G401.6 (cell line): ENCODE data around the gene NSDHL.
"Not testable (repeated sequence)": the region's sequence is repeated elsewhere in the genome, so short reads cannot be mapped to it uniquely, and the experiment has no call there.

Source experiments
- FAIRE-seq: peaks from 2 replicates; lab custom pipeline; 2012; peaks lifted over from hg19 to GRCh38; lab: Jason Lieb, UNC

NSDHL gene

DNA sequence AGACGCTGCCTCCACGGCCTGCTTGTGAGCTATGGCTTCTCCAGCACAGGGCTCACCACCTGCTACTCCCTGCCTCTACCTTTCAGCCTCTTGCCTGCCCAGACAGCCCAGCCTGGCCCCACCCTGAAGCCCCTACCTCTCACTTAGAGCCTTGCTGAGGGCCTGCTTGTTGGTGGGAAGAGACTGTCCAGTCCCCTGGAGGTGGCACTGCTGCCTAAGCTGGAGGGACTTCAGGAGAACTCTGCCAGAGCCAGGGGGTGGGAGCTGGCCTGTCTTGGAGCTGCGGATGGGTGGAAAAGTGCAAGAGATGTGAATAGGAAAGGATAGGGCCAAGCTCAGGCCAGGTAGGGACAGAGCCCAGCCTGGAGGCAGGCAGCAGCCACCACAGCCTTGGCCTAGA is 64.3 kb downstream of the NSDHL start:
- FAIRE-seq, result no peak

DNA sequence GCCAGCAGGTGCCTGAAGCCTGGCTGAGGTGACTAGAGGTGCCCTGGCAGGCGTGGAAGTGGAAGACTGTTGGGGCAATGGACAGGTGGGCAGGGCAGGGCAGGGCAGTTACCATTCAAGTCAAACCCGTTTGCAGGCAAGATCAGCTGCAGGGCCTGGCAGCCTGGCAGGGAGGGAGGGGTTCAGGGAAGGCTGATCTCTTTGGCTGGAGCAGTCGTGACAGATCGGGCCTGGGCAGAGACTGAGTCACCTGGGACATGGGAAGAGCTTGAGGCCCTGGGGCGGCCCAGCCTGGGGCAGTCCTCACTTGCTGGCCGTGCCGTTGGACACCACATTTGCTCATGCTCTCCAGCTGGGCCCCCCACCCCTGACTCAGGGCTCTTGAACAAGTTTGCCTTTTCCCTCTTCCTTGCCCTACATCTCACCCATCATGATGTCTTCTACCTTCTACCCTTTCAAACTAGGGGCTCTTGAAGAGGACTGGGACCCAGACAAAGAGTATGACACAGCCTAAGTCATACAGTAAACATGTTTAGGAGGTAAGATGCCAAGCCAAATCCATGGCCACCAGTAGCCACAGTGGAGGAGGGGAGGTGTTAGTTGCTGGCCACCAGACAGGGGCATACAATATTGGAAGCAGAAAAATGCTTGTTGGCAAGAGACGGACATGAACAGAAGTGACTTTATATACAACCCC is 65.0 kb downstream of the NSDHL start:
- FAIRE-seq, result no peak

DNA sequence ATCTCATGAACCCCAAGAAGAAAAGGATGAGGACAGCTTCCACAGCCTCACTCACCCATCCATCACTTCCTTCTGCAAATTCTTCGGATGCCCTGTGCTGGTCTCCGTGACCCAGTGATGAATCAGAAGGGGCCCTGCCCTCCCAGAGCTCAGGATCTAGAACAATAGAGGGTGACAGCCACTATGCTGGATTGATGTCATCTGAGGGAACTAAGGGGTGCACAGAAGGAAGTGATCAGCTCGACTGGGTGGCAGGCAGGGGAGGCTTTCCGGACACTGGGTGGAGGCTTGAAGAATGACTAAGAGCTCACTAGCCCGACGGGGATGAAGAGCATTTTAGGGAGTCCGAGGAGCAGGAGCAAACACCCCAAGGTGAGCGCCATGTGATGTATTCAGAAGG is 65.6 kb downstream of the NSDHL start:
- FAIRE-seq, result no peak

DNA sequence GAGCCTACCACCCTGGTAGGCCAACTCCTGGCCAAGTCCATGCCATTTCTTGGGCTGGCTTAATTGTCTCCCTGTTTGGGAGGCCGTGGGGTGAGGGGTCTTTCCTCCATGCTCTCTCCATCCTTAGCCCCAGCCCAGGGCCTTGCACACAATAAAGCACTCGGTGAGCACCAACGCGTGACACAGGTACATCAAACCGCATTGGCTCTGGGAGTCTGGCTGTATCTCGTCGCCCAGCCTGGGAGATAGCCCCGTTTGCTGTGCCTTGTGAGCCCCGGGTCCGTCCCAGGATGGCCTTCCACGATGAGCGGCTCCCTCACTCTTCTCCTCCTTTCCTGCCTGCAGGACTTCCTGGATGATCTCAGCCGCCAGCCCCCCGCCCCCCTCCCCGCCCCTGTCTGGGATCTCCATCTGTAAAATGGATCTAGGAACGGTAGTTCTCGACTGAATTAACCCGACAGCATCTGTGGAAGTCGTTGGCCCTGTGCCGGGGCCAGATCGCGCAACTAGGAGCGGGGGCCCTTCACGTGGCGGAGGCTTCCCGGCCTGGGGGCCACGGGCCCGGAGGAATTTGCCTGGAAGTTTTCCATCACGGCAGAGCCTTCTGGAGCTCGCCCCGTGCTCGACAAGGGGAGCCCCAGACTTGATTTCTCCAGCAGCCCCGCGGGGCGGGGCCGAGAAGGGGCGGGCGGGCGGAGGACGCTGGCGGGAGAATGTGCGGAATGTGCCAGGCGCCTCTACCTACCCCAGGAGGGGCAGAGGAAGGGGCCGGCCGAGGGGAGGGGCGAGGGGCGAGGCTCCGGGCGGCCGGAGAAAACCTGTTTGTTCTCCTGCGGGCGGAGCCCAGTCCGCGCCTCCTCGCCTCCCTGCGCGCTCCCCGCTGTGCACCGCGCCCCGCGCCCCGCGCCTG is 66.6 kb downstream of the NSDHL start, which contains the start of gene ZNF185:
Gene ZNF185, plus strand, starts transcription at position 846 of the 910 bp plus-strand sequence. CDS start 16,423 bp downstream, outside the sequence.
- no peak for FAIRE-seq

DNA sequence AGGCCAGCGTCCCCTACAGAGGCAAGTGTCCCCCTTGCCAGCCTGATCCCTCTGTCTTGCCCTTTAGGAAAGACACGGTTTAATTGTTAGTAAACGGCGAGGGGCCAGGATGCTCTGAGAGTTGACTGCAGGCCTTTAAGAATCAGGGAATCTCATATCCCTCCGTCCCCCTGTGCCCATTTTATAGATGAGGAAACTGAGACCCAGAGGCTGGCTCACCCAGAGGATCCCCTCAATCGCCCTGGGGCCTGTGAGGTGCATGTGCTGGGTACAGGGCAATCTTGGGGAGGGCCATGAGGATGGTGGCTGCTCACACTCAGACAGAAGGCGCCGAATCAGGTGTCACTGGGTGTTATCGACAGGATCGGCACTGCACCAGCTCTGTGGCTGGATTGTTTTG is 67.6 kb downstream of the NSDHL start:
- no peak for FAIRE-seq

DNA sequence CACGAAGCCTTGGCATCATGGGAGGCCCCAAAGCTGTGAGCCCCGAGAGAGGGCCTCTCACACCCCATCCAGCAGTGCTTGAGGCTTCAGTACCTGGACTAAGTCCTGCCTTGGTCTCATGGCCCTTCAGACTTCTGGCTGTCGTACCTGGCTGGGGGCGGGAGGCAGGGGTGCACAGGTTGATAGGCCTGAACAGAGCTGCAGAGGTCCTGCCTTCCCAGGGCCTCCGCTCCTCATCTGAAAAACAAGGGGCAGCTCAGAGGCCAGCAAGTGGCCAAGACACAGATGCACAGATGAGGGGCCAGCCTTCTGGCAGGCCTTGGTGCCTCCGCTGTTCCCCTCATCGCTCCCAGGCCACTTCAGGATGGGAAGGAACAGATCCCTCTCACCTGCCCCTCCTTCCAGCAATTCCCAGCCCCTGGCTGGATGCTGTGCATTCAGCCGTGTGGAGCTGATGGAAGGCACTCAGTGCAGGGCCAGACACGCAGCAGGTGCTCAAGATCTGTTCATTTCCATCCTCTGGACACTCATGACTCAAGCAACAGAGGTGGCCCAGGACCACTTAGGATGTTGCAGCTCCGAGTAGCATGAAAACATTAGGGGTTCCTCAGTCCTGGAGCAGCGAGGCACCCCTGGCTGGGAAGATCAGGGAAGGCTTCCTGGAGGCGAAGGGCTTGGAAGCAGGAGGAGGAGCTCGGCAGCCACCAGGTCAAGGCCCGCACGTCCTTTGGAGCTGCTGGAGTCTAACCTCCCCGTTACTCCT is 68.4 kb downstream of the NSDHL start:
- no peak for FAIRE-seq

DNA sequence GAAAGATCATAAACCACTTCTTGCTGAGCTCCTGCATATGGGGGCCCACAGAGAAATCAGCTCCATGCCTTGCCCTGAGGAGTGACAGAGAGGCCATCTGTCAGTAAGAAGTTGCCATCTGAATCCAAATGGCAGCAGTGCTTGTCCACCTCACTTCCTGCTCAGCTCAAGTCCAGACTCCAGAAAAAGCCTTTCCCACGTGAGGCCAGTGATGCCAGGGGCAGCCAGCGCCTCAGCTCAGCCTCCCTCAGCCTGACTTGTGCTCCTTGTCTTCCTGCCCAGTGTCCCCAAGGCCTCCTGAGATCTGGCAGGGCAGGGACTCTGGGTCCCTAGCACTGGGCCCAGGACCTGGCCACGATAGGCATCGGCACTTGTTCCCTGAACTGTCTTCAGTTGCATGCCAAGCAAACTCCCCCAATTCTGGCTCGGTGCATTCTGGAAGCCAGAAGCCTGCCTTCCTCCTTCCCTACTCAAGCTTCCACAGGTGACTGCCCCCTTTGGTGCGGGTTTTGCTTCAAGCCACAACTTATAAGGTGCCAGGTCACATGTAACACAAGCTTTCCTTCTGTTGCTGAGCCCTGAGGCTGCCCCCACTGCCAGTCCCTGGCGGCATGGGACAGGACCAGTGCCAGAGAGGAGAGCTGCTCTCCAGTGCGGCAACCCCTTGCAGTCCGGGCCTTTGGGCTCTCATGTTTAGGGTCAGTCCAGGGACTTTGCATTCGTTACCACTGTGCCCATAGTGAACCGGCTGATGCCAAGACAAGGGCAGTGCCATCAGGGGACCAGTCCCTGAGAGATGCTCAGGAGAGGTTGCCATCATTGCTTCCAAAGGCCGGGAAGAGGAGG is 69.2 kb downstream of the NSDHL start:
- no peak for FAIRE-seq

DNA sequence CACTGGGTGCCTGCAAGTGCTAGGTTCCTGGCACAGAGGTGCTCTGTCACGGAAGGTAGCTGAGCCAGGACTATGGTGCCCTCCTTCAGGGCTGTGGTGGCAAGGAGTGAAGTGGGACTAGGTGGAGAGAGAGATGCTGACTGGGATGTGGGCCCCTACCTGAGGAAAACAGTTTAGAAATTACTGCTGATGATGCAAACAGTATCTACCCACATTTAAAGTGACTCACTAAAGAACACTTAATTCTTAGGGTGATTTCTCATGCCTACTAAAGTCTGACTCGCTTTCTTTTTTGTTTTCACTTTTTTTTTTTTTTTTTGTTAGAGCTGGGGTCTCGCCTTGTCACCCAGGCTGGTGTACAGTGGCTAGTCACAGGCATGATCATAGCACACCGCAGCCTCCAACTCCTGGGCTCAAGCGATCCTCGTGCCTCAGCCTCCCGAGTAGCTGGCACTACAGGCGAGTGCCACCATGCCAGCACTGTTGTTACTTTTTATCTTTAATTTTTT is 70.1 kb downstream of the NSDHL start:
- FAIRE-seq, result no peak

DNA sequence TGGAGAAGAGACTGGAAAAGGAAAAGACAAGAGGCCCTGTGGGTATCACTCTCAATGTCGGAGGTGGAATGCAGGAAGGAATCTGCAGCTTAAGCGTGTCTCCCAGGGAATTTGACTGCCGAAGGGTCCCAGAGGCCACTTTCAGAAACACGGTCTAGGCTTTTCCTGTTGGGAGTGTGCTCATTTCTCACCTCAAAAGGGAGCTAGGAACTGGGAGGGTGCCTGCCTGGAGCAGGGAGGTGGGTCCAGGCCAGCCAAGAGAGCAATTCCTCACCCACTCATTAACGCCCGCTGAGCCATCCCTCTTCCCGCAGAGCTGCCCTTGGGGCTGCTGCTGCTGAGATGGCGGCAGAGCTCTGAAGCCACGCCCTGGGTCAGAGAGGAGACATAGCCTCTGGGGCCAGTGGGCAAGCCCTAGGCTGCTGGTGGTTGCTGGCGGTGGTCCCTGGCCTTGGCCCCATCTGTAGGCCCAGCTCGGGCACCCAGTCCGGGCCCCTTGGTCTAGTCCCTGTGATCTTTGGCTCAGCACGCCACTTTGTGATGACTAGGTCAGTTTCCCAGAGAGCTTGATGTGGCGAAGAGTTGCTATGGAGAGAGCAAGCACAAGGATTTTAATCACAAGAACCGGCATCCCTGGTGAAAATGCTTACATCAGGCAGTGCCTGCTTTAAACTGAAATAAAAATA is 71.1 kb downstream of the NSDHL start:
- FAIRE-seq, result no peak

DNA sequence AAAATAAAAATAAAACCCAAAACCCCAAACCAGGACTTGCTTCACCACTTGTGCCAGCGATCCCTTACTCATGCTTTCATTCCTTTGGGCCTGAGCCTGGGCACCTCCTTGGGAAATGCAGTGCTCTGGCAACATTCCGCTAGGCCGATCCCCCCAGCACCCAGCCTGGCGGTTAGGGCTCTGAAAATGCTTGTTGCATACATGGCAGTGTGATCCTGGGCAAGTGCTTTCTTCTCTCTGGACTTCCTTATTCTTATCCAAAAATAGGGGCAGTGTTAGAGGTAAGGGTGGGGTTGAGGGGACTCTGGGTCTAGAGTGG is 71.6 kb downstream of the NSDHL start:
- no peak for FAIRE-seq

DNA sequence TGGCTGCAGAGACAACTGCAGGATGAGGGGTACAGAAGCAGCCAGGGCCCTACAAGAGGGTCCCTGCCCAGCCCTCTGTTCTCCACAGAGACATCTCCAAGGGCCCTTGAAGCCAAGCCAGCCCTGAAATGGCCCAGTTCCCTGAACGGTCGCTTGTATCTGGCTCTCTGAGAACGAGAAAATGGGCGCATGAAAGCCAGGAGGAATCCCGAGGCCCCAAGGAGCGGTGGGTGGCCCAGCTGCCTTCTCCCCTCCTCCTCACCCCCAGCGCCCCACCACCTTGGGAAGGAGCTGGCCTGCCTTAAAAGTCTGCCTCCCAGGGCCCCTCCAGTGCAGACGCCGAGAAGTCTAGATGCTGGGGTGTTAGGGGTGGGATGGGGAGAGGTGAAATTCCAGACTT is 72.7 kb downstream of the NSDHL start:
- no peak for FAIRE-seq

DNA sequence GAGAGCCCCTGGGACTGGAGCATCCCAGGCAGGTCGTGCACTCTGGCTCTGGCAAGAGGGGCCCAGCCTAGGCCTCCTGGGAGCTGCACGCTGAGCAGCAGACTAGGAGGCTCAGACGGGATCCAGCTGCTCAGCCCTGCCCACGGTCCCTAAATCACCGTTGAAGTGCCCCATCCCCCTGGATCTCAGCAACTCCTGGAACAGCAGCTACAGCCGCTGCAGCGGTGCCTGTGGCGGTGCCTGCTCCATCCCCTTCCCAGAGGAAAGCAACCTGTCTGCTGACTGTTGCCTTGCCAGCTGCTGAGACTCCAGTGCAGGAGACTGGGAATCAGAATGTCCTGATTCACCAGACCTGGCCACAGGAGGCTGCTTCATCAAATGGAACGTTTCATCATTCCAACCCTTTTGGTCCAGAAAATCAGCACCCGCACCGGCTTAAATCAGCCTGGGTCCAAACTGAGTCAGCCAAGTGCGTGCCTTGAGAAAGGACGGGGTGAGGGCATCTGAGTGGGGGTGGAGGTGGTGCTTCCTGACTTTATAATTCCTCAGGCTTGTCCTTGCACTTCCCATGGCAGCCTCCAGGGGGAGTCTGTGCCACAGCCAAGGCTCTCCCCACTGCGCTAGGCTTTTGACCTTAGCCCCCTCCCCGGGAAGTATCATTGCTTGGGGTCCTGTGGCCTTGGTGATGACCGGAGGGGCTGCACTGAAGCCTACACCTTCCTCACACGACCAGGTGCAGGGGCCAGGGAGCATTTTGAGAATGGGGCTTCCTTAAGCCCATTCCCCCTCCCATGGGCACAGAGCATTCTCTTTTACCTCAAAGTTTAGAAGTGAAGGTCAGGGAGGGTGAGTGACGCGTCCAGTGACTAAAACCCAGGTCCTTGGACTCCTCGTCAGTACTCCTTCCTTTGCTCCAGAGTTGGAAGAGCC is 73.6 kb downstream of the NSDHL start:
- no peak for FAIRE-seq

DNA sequence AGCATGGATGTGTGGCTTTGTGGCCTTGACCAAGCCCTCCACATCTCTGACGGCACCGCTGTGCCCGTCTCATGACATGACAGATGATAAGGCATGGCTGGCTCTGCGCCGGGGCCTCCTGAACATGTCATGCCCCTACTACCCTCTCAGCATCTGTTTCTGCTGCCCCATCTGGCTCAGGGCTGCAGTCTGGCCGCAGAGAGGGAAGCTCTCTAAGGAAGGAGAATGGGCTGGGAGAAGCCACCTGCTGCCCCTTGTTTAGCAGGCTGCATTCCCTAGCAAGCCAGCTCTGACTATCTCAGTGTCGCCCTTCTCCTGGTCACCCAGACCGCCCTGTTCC is 74.2 kb downstream of the NSDHL start:
- FAIRE-seq, result no peak

DNA sequence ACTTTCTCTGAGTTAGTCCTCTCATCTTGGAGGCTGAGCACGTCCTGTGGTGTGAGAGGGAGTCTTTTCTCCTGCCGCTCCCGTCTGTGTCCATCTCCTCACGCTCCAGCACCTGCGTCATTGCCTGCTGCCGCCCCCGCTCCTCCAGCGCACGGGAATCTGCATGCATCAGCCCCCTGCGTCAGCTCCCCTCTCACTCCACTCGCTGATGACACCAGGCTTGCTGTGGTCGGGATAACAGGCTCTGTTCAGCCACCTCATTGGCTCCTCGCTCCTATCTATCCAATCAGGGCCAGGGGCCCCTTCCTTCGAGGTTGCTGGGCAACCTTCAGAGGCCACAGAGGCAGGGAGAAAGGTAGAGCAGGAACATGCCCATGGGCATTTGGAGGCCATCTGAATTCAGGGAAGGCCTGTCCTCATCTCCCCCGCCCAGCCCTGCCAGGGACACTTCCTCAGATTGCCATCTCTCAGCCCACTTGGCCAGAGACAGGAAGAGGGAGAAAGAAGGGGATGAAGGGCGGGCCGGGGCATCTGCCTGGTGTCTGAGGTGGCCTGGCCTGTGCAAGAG is 76.3 kb downstream of the NSDHL start:
- FAIRE-seq, result no peak

DNA sequence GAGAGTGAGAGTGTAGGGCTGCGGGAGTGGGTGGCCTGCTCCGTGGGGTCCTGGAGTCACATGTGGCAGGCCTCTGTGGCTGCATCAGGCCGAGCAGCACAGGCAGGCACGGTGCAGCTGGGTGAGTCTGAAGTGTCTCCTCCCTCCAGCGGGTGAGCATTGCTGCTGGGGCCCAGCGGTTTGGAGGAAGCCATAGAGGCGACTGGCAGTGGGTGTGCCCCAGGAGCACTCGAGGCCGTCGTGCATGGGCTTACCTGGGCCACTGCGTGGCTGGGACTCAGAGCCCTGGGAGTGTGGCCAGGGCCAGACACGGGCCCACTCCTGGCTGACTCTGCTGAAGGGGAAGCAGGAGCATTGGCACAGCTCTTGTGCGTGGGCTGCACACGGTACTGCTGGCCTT is 77.6 kb downstream of the NSDHL start:
- FAIRE-seq, result no peak

DNA sequence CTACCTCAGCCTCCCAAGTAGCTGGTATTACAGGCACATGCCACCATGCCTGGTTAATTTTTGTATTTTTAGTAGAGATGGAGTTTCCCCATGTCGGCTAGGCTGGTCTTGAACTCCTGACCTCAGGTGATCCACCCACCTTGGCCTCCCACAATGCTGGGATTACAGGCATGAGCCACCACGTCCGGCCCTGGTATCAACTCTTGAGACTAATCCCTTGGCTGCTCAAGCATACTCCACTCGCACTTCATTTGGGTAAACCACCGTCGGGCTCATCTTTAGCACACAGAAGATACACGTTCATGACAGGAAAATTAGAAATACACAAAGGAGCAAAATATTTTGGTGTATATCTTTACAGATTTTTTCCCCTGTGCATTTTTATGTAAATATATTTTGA is 79.2 kb downstream of the NSDHL start:
- not testable (repeated sequence) for FAIRE-seq

DNA sequence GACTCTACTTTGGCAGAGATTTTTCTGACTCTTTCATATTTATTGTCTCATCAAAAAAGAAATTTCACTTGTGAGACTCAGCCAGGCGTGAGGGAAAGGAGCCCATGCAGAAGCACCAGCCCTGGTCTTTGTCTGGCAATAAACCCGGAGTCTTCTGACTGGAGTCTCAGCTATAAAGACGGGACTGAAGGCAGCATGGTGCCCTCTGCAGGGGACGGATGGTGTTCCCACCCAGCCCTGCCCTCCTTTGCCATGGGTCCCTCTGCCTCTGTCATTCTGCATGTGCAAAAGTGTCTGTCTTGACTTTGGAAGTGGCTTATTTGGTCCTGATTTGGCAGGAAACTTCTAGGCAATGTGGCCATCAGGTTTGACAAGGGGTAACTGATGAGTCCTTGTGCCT is 81.2 kb downstream of the NSDHL start:
- FAIRE-seq, result no peak

DNA sequence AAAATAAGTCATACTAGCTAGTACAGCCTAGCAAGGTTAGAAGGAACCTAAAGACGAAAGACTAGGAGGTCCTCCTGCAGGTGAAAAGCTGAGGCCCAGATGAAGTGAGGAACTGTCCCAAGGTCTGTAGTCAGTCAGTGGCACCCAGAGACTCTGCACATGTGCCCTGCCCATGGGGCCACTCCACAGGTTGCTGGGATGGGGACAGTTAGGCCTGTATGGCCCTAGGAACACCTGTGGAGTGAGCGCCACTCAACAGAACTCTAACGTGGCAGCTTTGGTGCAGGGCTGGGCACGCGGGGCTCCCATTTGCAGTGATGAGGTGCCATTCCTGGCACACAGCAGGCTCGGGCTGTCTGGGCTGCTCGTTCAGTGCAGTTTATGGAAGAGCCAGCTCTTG is 81.8 kb downstream of the NSDHL start:
- no peak for FAIRE-seq

DNA sequence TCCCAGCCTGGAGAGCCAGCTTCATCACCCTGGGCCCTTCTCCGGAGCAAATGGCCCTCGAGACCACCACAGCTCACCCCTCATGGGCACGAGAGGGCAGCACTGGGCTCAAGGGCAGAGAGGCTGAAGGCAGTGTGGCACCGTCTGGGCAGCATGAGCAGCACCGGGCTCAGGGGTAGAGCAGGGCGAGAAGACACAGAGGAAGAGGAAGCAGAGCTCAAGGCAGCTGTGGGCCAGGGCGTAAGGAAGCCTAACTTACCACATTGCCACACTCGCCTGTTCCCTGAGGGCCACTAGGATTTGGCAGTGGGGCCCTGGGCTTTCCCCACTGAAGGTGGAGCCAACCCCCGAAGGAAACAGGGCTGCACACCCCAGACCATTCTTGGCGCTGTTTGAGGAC is 82.5 kb downstream of the NSDHL start:
- FAIRE-seq, result no peak

DNA sequence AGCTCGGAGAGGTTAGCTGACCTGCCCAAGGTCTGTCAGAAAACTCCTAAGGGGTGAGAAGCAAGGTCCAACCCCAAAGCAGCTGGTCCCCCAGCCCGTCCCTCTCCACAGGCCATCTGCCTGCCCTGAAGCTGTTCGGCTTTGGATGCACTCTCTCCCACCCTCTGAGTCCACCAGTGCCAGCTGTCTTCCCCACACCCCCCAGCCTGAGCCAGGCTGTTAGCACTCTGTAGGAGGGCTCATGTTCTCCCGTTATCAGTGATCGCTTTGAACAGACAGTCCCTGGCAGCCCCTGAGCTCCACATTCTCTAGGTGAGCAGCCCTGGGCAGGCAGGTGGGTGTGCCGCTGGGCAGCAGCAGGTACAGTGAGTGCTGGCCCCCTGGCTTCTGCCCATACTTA is 83.0 kb downstream of the NSDHL start:
- no peak for FAIRE-seq
